GM12865 (cell line): ENCODE measurements around the gene ITPR1.

Source experiments
- DNase-seq: peaks from one replicate; pipeline ENCODE4 v3.0.0; 2010; ENCODE audit warnings: low read depth
- H3K4me3 ChIP-seq: 2 replicates; pipeline ENCODE4 v1.5.1; 2011; ENCODE audit warnings: mild to moderate bottlenecking, low read depth, low read length, control low read depth
- TF ChIP-seq, protein P1 (sequence below): IDR thresholded peaks from 2 replicates; pipeline ENCODE4 v1.5.1; 2011; ENCODE audit warnings: low read length, control low read depth, low read depth, inconsistent platforms; ENCODE audit not compliant: insufficient read depth; ENCODE audit errors: missing control alignments

The ITPR1 gene

DNA sequence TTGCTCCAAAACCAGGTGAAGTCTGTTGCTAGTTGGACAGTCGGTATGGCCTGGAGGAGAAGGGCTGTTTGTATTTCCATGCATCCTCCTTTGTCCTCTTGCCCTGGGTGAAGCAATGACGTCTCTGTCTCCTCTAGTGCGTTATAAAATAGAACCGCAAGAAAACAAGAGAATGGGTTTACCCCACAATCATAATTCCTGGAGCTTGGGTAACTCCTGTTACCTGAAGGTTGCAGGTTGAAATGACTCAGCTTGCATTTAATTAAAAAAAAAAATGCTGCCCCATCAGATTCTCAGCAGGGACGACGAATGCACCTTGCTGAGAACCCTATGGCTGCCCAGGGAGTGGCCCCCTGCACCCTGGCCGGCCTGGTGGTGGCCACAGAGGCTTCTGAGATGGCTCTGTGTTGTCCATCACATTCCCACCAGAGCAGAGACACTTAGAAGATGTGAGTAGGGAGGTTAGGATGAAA lies 257.9 kb downstream of the ITPR1 start:
- peak overlapping the region; percentile 62 for H3K4me3 ChIP-seq
- peak; percentile 52 for DNase-seq
- TF ChIP-seq, protein P1, sequence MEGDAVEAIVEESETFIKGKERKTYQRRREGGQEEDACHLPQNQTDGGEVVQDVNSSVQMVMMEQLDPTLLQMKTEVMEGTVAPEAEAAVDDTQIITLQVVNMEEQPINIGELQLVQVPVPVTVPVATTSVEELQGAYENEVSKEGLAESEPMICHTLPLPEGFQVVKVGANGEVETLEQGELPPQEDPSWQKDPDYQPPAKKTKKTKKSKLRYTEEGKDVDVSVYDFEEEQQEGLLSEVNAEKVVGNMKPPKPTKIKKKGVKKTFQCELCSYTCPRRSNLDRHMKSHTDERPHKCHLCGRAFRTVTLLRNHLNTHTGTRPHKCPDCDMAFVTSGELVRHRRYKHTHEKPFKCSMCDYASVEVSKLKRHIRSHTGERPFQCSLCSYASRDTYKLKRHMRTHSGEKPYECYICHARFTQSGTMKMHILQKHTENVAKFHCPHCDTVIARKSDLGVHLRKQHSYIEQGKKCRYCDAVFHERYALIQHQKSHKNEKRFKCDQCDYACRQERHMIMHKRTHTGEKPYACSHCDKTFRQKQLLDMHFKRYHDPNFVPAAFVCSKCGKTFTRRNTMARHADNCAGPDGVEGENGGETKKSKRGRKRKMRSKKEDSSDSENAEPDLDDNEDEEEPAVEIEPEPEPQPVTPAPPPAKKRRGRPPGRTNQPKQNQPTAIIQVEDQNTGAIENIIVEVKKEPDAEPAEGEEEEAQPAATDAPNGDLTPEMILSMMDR = no peak

DNA sequence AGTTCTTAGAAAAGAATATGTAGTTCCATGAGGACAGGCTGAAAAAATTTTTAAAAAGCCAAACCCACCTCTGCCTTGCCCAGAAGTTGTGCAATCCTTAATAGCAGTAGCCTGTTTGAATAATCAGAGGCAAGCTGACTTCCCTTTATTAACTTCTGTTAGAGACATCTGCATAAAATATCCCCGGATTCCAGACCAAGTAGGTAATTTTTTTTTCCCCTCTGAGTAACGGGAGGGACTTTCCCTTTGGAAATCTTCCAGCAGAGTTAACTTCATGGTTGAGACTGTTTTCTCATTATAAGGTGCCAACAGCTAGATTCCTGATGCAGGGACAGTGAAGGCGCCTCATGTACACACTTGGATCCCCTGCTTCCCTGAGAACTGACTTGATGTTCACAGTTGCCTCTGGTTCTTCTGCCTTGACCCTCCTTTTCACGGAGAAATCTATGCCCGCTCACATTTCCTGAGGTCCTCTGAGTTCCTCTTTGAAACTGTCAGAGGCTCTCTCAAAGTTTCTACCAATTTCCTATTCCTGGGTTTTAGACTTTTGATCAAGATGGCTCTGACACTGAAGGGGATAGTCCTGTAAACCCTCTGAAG lies 258.5 kb downstream of the ITPR1 start:
- peak overlapping the region; percentile 62 for H3K4me3 ChIP-seq
- DNase-seq = peak; percentile 57
- TF ChIP-seq, protein P1 = no peak

DNA sequence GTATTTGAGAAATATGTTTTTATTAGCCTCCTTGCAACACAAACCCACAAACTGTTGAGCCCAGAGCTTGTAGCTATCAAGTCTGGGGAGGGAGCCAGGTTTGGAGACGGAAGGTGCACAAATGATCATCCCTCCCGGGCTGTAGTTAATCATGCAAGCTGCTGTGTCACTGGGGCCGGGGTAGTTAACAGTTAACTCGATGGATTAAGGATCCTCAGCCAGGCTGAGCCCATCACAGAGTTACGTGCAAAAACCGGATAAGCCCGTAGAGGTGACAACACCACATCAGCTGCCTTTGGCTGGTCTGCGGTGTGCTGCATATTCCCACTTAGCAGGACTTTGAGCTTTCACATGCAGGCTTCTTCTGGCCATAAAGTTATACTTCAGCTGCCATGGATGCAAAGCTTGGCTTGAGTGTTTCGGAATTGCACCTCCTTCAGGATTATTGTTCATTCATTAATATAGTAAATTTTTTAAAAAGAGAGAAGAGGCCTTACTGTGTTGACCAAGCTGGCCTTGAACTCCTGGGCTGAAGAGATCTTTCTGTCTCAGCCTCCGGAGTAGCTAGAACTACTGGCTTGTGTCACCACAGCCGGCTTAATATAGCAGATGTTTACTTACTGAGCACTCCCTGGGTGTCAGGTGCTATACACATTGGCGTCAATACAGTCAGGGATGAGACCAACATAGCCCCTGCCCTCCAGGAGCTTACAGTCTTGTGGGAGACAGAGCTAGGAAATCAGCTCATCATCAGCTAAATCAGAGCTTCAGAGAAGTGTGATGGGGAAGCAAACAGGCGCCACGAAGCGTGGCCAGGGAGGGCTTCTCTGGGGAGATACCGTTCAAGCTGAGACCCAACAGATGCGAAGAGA lies 259.3 kb downstream of the ITPR1 start:
- DNase-seq = no peak
- peak overlapping the region; percentile 62 for H3K4me3 ChIP-seq
- TF ChIP-seq, protein P1 = no peak

DNA sequence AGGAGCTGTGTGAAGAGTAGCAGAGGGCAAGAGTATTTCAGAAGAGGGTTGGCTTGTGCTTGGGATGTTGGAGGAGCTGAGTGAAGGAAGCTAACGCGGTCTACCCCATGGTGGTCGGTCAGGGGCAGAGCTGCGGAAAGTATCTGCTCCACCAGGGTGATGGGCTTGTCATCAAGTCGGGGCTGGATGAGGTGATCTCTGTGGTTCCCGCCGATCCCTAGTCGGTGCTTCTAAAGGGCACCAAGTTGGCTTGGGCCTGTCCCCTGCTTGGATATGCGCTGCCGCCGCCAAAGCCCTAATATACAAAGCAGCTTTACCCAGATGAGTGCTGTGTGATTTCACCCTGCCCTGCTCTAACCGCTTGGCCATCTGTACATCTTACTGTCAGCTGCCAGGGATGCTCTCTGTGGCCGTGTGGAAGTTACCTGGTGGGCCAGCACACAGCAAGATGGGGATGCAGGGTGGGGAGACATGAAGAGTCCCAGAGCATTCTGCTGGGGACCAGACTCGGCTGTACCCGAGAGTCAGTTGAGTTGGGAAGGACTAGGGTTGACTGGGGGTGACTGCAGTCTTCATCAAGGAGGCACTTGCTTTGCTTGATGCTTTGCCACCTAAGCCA lies 260.0 kb downstream of the ITPR1 start:
- H3K4me3 ChIP-seq = no peak overlapping the region
- TF ChIP-seq, protein P1 = no peak
- no peak for DNase-seq

DNA sequence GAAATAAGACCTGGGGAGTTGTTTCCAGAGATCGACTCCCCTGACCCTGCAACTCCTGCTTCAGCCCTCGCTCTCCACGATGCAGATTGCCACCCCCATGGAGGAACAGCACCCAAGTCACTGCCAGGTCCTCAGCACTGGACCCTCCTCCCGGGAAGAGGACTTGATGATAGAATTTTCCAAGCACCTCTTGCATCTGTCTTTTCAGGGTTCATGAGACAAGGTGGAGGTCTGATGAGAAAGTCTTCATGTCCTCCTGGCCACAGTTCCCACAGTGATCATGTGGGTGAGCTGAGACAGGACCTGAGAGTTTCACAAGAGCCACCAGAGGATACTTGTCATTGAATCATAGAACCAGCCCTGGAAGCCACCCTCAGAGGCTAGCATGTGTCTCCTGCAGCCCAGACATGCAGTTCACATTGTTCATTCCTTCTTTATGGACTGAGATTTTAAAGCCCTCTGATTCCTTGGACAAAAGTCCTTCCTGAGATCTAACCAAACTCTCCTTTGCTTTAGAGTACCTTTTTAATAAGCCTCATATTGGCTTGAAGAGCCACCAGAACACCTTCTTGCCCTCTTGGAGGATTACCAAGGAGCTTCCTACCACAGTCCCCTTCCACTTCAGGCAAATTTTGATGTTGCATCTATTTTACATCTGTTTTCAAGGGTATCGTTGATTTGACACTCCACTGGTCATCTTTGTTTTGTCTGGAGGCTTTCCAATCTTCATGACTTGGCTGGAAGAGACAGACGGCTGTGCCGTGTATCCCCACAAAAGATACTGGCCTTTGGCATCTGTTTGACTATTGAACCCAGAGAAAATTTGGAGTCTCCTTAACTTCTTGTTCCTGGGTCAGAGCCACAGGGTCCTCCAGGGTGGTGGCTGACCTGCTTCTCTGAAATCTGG lies 261.3 kb downstream of the ITPR1 start:
- TF ChIP-seq, protein P1 = no peak
- DNase-seq = peak; percentile 97
- peak overlapping the region; percentile 2 for H3K4me3 ChIP-seq

DNA sequence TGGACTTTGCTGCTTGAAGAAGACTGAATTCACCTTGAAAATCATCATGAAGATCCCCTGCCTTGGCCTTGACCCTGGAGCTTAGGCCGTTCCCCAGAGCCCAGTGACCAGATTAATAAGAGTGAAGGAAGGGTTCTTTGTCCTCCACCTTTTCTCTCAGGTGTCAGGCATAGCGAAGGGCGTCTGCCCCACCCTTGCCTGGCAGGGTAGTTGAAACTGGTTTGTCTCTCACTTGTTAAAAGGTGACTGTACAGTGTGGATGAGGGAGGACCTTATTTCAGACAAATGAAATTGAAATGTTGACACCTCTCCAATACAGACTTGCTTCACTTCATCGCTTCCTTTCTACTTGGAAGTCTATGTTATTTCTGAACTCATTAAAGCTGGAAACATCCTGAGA lies 262.4 kb downstream of the ITPR1 start:
- TF ChIP-seq, protein P1 = no peak
- H3K4me3 ChIP-seq = no peak overlapping the region
- DNase-seq = no peak
